ENCODE results near the gene DNAH1. TPM values are rescaled to one million over a fixed set of nuclear protein-coding genes. Genes with fewer than 3 reads are reported as not detected.

The DNAH1 gene
- total RNA-seq, 1 experiment from 2014 or later: 5.5 TPM

- ChIA-PET RAD21 (ENCODE audit: low non-redundant PET in 1 of 2, low total read pairs in 2 of 2, uncharacterized antibody in 2 of 2, unreplicated experiment in 2 of 2) (no interaction called here), POLR2A (no interaction called here), CTCF (no interaction called here)
- H3K79me2 ChIP-seq (ENCODE audit: insufficient read depth, low read length): no peaks in the 10 kb centered on the region
- DNase-seq (ENCODE audit: low read depth, low spot score): no peak
- no peaks in the 10 kb centered on the region for H3K27me3 ChIP-seq (ENCODE audit: insufficient read depth, low read length)
- intact Hi-C loops (cut with micrococcal nuclease): no loop called here
- H3K9me2 ChIP-seq (ENCODE audit: insufficient read depth): no peaks in the 10 kb centered on the region
- H3K36me3 ChIP-seq (ENCODE audit: control insufficient read depth in 1 of 2, insufficient read depth in 2 of 2, low read length in 2 of 2): no peaks in the 10 kb centered on the region
- H4K20me1 ChIP-seq (ENCODE audit: insufficient read depth): no peaks in the 10 kb centered on the region
- H3K9ac ChIP-seq (ENCODE audit: low read length): no peak overlapping the region
- no peak for TF ChIP-seq EZH2 (IDR thresholded peaks at IDR 0.05)
- no peak for TF ChIP-seq CTCF (IDR thresholded peaks at IDR 0.05 in 2 of 3, conservative IDR thresholded peaks at IDR 0.05 in 1 of 3; ENCODE audit: borderline replicate concordance in 1 of 3, insufficient read depth in 1 of 3, low read depth in 2 of 3, low read length in 2 of 3)
- no peak for TF ChIP-seq TCF7L2 (IDR thresholded peaks at IDR 0.05; ENCODE audit: borderline replicate concordance, extremely low read depth, insufficient read depth, insufficient read length)
- no peak for TF ChIP-seq ZBTB33 (IDR thresholded peaks at IDR 0.05; ENCODE audit: extremely low read depth, insufficient replicate concordance, low read length)
- TF ChIP-seq ZFX (IDR thresholded peaks at IDR 0.05): no peak
- TF ChIP-seq ATF3 (IDR thresholded peaks at IDR 0.05): no peak
- no peak for TF ChIP-seq ELF1 (IDR thresholded peaks at IDR 0.05; ENCODE audit: borderline replicate concordance, low read depth)
- no peak for TF ChIP-seq SP1 (IDR thresholded peaks at IDR 0.05; ENCODE audit: low read depth)
- no peak overlapping the region for H2AFZ ChIP-seq (ENCODE audit: low read depth, low read length, poor library complexity, severe bottlenecking)
- no peak for ATAC-seq
- H3K4me3 ChIP-seq (replicated peaks in 1 of 2; ENCODE audit: low read depth in 1 of 2, low read length in 2 of 2): no peak overlapping the region
- no peaks in the 10 kb centered on the region for H3K4me1 ChIP-seq (ENCODE audit: control insufficient read depth in 1 of 2, insufficient read depth in 2 of 2, low read length in 2 of 2)
- no TSS peak for BruUV-seq (replicated peaks)
- no peaks in the 10 kb centered on the region for H3K9me3 ChIP-seq (ENCODE audit: control insufficient read depth in 1 of 2, insufficient read depth in 1 of 2, low read depth in 1 of 2, low read length in 2 of 2)
- H3K27ac ChIP-seq (ENCODE audit: low read depth, low read length): no peak overlapping the region
- H3K4me2 ChIP-seq (ENCODE audit: low read length): no peak overlapping the region
These were observed 118.5 kb downstream of the DNAH1 start for GRCh38 chr3:52434491-52435115.
